HG03135 (cell line): ENCODE results near the gene HSH2D.

Experiments used
- ATAC-seq: cut with Tn5 transposase; IDR thresholded peaks from one replicate; pipeline ENCODE4 v1.9.1; 2021; ENCODE audit warnings: mild to moderate bottlenecking, moderate library complexity; ENCODE audit not compliant: unreplicated experiment

Gene HSH2D

DNA sequence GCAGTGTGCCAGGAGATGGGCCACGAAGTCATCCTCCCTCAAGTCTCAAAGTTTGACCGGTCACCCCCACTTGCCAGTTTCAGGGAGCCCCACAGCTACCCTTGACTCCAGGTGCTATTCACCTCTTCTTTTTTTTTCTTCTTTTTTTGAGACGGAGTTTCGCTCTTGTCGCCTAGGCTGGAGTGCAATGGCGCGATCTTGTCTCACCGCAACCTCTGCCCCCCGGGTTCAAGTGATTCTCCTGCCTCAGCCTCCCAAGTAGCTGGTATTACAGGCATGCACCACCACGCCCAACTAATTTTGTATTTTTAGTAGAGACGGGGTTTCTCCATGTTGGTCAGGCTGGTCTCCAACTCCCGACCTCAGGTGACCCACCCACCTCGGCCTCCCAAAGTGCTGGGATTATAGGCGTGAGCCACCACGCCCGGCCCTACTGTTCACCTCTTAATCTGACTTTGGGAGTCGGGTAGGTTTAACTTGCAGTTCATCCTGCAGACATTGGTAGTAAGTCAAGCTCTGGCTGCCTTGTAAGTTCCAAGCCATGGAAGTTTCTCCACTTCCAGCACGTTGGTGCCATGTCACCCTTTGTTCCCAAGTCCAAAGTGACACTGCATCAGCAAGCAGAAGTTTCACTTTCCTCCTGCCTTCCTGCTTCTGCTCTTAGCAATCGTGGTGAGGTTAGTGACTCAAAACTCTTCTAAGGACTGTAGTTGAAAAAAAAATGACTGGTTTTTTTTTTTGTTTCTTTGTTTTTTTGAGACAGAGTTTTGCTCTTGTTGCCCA, 24.2 kb upstream of the HSH2D start:
- peak; percentile 3 for ATAC-seq

DNA sequence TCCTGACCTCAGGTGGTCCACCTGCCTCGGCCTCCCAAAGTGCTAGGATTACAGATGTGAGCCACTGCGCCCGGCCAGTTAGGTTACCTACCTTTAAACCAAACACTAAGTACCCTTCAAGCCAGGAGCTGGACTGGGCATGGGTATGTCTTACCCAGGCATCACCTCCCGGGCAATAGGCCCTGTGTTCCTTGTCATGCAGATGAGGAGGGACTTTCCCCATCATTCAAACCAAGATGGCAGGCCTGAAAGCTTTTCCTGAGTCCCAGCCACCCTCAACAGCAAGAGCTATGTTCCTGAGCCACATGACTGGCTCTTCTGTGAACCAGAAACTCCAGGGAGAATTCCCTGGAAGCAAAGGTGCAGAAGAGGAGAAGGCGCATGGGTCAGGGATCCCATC, 22.3 kb upstream of the HSH2D start:
- ATAC-seq, result no peak

DNA sequence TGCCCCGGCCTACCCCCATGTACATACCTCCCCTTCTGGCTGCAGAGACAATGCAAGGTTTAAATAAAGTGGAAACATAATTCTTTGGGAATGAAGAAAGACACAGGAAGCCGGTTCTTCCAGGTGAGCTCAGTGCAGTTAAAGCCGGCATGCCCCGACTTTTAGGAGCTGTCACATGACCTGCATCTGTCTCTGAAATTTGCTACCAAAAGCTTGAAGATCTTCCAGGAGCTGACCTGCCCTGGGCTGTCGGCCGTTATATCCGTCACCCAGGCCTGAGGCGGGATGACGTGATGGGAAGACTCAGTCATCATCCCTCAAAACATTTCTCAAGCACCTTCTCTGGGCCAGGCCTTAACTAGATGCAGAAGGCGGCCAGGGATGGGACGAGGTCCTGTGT, 21.5 kb upstream of the HSH2D start:
- ATAC-seq, result no peak

DNA sequence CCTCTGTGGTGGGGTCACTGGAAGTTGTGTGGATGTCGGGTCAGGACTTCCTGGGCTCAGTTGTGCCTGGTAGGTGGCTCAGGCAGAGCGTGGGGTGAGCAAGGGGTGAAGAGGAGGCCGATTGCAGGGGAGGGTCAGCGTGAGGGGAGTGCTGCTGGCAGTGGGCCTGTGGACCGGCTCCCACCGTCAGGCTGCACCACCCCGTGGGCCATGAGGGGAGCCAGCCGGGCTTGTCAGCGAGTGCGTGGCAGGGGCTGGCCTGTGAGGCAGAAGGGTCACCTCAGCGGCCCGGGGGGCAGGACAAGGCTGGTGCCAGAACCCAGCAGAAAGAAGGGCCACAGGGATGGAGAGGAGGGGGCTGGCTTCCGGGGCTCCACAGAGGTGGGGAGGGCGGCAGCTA, 18.5 kb upstream of the HSH2D start:
- no peak for ATAC-seq

DNA sequence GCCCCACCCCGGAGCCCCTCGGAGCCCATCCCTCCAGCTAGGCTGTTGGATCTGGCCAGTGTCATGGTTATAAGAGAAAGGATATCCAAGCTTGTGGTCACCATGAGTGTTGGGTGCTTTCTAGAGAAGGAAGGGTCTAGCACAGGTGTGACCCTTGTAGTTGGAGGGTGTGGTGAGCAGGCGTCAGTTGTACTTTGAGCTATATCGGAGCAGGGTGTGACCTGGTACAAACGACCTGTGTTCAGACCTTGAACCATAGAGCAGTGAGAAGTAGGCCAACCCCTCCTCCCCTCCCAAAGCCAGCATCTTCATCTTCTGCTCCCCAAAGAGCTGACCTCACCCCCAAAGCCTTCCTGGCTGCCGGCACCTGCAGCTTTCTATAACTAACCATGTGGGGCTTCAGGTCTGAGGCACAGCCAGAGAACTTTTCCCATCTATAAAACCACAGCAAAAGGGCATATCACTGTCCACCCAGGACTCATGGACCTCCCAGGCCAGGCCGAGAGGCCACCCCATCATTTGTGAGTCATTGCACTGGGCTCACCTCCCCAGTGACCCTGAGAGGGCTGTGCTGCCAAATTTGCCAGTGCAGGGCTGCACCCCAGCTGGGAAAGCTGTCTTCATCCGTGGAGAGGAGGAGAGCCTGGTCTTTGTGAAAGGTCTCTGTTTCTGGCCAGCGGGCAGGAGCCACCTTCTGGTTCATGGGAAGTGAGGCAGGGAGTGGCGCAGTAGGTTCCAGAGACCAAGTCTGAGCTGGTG, 17.6 kb upstream of the HSH2D start:
- no peak for ATAC-seq

DNA sequence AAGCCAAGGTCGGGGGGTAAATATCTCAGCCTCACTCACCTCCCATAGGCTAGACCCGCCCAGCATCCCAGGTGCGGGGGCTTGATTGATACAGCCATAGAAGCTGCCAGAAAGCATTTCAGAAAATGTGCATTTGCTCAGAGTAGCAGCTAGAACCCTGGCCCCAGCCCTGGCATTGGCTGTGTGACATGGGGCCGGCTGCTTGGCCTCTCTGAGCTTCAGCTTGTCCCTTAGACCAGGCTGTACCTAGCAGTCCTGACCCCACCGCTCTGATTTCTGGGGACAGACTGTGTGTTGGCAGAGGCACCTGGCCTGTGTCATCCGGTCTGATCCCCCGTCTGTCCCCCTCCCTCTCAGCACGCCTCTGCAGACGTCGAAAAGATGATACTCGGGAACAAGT, 16.4 kb upstream of the HSH2D start:
- ATAC-seq, result no peak

DNA sequence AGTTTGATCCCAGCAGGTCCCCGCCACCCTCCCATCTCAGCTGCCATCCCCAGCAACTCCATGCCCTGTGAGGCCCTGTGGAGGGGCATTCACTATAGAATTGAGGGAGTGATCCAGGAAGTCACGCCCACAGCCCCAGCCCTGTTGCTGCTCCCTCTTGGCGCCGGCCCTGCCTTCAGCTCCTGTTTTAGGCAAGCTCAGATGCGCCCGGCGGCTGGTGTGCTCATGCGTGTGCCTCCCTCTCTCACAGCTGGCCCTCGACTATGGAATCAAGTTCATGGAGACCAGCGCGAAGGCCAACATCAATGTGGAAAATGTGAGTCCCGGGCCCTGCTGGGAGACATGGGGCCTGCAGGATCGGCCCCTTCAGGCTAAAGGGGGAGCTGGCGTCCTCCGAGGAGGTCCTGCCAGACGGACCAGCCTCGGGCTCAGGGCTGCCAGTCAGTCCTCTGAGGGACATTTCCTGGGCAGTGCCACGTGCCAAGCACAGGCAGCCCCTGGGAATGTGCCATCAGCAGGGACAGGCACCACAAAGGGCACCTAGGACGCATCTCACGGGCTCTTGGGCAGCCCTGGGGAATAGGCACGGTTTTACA, 15.6 kb upstream of the HSH2D start:
- ATAC-seq, result no peak

DNA sequence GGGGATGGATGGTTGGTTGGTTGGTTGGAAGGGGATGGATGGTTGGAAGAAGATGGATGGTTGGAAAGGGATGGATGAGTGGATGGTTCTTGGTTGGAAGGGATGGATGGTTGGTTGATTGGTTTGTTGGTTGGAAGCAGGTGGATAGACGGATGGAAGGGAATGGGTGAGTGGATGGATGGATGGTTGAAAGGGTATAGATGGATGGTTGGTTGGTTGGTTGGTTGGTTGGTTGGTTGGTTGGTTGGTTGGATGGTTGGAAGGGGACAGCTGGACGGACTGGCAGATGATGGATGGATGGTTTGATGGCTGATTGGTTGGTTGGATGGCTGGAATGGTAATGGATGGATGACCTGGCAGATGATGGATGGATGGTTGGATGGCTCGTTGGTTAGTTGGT, 11.8 kb upstream of the HSH2D start:
- ATAC-seq, result no peak

DNA sequence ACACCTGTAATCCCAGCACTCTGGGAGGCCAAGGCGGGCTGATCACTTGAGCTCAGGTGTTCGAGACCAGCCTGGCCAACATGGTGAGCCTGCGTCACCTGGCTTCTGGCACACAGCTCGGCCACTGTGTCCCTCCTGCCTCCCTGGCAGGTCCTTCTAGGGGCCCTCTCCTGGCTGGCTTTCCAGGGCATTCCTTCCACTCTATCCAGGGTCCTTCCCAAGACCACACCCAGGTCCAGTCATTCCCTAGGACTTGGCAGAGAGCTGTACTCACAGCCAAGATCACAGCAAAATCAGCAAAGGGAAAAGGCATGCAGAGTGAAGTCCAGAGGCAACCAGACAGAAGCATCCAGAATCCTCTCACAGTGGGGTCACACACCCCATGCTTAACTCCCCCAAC, 9.7 kb upstream of the HSH2D start:
- ATAC-seq, result no peak

DNA sequence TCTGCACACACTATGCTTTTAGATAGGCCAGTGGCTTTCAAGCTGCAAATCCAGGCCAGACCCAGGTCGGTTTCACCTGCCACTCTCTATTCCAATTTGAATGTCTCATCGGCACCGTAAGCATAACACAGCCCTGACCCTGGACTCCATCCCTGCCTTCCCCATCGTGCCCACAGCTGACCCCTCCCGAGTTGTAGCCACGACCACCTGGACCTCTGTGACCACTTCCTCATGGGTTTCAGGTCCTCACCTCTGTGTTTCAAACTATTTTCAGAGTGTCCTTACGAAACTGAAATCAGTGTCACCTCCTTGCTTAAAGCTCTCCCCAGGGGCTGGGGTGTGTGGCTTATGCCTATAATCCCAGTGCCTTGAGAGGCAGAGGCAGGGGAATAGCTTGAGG, 9.0 kb upstream of the HSH2D start:
- ATAC-seq, result no peak

DNA sequence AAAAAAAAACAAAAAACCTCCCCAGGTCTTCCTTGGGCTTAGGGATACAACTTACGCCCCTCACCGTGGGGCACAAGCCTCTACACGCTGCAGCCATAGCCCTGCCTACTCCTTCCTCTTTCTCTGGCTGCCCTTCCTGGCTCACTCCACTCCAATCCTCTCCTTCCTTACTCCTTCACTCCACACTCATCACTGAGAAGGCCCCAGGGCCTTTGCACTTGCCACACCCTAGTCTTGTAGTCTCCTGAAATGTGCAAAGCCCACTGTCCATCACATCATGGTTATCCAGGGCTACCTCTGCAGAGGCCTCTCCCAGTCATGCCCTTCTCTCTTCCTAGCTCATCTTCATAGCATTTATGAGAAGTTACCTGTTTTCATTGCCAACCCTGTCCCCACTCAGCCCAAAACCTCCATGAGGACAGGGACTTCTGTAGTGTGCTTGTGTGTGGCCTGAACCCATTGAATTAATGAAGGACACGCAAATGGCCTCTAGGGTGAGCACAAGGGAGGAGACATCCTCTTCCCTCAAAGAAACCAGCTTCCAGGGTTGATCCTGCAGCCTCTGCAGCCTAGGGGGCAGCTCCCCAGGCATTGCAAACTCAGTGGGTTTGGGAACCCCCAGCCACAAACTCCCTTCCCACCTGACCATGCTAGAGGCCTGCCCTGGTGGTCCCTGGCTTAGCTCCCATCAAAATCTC, 7.9 kb upstream of the HSH2D start:
- no peak for ATAC-seq

DNA sequence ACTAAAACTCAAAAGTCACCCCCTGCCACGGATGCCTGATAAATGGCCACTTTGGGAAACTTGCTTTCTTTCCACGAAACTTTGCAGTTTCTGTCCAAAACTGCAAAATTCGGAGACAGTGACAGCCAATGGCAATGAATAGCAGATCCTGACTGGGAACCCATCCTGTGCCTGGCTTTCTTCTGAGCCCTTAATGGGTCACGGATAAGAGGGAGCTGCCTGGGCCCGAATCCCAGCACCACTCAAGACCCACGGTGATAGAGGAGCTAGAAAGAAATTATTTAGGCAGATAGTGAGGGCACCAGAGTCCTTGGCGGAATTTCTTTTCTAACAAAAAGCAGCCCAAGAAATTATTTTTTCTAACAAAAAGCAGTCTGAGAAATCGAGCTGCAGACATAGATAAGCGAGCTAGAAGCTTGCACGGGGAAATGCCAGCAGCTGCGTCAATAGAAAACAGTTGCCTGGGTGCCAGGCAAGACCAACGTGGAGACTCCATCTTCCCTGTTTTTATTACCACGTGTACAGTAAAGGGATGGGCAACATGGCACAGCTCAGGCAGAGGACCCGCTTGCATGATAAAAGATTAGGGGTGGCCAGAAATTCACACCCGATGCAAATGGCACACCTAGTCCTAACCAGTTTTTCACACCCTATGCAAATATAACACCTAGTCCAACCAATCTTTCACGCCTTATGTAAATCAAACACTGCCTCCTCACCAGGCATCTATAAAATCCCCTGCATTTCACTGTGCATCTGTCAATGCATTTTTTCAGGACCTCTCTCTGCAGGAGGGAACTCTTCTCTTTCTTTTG, 7.1 kb upstream of the HSH2D start:
- no peak for ATAC-seq

DNA sequence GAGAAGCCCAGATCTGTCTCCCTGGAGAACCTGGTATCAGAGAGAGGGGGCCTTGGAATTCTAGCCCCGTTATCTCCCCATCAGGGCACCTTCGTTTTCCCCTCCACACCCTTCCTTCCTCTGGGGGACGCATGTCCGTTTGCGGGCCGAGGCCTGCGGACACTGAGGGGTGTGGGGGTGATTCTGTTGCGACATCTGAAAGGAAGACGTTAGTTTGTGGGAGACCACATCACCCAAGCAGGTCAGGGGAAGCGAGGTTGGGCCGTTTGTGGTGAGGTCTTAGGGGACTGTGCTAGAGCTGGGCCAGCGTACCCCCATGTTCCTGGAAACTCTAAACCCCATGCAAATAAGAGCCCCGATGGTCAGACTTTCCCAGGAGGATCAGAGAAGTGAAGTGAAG, 3.7 kb upstream of the HSH2D start:
- ATAC-seq, result no peak

DNA sequence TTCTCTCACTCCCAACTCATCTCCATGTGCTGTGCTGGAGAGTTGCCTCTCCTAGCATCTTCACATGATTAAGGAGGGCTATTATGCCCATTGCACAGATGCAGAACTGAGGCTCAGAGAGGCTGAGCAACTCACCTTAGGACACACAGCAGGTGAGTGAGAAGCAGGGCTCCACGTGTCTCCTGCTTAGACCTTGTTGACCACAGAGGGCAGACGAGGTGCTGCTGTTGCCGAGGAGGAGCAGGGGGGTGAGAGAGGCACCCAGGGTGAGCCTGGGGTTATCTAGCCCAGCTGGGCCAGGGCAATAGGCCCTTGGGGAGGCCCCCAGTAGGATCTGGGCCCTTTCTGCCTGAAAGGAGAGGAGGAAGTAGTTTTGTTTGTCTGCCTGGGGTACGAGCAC, 2.4 kb upstream of the HSH2D start:
- no peak for ATAC-seq

DNA sequence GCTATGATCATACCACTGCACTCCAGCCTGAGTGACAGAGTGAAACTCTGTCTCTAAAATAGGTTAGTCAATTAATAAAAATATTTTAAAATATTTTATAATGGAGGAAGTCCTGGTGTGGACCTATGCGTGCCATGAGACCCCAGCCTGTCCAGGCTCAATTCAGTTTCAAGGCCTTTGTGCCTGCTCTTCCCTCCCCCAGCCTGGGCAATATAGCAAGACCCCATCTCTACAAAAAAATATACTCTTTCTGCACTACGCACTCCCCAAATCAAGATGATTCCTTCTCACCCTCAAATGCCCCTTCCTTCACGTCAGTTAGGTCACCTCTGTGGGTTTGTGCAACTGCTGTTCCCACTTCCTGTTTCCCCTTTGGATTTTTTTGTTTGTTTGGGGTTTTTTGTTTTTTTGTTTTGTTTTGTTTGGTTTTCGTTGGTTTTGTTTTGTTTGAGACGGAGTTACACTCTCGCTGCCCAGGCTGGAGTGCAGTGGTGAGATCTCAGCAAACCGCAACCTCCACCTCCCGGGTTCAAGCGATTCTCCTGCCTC, 1.4 kb upstream of the HSH2D start:
- no peak for ATAC-seq

DNA sequence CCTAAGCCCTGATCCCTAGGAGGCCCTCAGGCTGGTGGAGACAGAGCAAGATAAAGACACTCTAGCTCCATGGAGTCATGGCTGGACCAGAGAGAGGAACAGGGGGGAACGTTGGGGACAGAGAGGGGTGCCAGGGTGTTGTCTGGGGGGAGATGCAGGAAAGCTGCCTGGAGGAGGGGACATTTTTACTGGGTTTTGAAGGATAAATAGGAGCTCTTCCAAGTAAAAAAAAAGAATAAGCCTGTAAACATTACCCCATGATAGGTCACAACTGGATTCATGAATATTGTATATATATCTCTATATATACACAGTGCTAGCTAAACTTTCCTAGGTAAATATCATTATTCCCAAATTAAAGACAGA, 714 bp downstream of the HSH2D start:
- ATAC-seq, result no peak

DNA sequence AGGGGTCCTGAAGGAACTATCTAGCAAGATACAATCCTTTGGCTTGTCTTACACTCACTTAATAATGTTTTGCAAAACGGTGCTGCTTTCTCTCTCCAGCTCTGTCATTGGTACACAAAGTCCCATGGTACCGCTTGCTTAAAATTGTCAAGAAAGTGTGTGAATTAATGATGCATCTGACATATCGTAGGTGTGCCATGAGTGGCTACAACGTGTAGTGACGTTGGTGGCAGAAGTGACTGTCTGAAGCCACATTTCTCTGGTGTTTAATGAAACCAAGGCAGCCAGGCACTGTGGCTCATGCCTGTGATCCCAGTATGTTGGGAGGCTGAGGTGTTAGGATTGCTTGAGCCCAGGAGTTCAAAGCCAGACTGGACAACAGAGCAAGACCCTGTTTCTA, 2.6 kb downstream of the HSH2D start:
- no peak for ATAC-seq

DNA sequence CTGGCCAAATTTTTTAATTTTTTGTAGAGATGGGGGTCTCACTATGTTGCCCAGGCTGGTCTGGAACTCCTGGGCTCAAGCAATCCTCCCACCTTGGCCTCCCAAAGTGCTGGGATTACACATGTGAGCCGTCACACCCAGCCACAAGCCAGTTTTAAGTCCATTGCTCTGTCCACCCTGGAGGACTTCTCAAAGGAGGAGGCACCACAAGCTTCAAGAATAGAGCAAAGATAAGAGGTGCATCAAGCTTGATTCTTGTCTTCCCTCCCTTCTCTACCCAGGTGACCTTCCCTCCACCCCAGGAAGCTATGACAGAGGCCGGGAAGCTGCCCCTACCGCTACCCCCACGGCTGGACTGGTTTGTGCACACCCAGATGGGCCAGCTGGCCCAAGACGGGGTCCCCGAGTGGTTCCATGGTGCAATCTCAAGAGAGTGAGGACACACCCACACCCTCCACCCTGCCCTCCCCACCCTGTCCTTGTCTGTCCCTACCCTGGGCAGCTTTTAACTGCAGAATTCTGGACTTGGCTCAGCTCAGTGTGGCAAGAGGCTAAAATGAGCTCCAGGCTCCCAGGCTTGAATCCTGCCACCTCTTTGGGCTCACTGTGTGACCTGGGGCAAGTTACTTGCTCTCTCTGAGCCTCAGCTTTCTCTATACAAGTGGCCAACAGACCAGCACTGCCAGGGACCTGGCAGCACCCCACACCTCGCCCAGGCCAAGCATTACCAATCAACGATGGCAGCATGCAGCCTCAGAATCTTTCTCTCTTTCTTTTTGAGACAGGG, 5.2 kb downstream of the HSH2D start:
- no peak for ATAC-seq

DNA sequence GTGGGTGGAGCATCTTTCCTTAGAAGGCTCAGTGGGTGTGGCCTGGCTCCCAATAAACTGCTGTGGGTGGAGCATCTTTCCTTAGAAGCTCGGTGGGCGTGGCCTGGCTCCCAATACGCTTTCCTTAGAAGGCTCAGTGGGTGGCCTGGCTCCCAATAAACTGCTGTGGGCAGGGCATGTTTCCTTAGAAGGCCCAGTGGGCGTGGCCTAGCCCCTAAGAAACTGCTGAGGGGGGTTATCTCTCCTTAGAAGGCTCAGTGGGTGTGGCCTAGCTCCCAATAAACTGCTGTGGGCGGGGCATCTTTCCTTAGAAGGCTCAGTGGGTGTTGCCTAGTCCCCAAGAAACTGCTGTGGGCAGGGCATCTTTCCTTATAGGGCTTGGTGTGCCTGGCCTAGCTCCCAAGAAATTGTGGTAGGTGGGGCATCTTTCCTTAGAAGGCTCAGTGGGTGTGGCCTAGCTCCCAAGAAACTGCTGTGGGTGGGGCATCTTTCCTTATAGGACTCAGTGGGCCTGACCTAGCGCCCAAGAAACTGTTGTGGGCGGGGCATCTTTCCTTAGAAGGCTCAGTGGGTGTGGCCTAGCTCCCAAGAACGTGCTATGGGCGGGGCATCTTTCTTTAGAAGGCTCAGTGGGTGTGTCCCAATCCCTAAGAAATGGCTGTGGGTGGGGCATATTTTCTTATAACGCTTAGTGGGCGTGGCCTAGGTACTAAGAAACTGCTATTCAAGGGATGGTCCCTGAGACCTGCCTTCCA, 10.3 kb downstream of the HSH2D start:
- no peak for ATAC-seq
